Keratinocyte (primary cell): ENCODE results near the gene ABCA8. TPM values are rescaled to one million over a fixed set of nuclear protein-coding genes. Genes with fewer than 3 reads are reported as not detected.

Experiments
- DNase-seq: peaks from one replicate; pipeline ENCODE4 v3.0.0-alpha.2; 2011; ENCODE audit warnings: low read depth, missing footprints, low spot score
- FAIRE-seq: peaks from 2 replicates; lab custom pipeline; 2011; peaks lifted over from hg19 to GRCh38; lab: Jason Lieb, UNC
- H2AFZ ChIP-seq: 2 replicates; pipeline ENCODE4 v1.6.0; 2012; ENCODE audit warnings: low read length, control low read depth, inconsistent platforms; ENCODE audit not compliant: control insufficient read depth
- H3K27ac ChIP-seq: 2 replicates; pipeline ENCODE4 v1.5.1; 2011; ENCODE audit warnings: low read length; ENCODE audit not compliant: control insufficient read depth, insufficient read depth
- H3K27me3 ChIP-seq: 3 replicates; pipeline ENCODE4 v1.6.0; 2011; ENCODE audit warnings: low read length; ENCODE audit not compliant: control insufficient read depth, insufficient read depth; ENCODE audit errors: extremely low read depth
- H3K36me3 ChIP-seq, 2 experiments: 2 replicates in 1 of 2; 3 replicates in 1 of 2; pipeline ENCODE4 v1.5.1; 2011; ENCODE audit warnings: low read length in 2 of 2, mild to moderate bottlenecking in 1 of 2; ENCODE audit not compliant: control insufficient read depth in 2 of 2, insufficient read depth in 2 of 2; ENCODE audit errors: extremely low read depth in 1 of 2
- H3K4me1 ChIP-seq: 3 replicates; pipeline ENCODE4 v1.5.1; 2011; ENCODE audit warnings: low read length; ENCODE audit not compliant: control insufficient read depth, insufficient read depth; ENCODE audit errors: extremely low read depth
- H3K4me2 ChIP-seq: 3 replicates; pipeline ENCODE4 v1.6.0; 2011; ENCODE audit warnings: low read depth, low read length; ENCODE audit not compliant: control insufficient read depth, insufficient read depth; ENCODE audit errors: extremely low read depth
- H3K4me3 ChIP-seq, 3 experiments: fragments of 200-600 bp in 1 of 3; sonication (generic) in 1 of 3; 2 replicates in 2 of 3; 3 replicates in 1 of 3; pipeline ENCODE4 v1.5.1; 2011 to 2016; ENCODE audit warnings: low read length in 3 of 3, mild to moderate bottlenecking in 3 of 3, control low read depth in 2 of 3, inconsistent platforms in 1 of 3, low read depth in 1 of 3, mixed read lengths in 1 of 3, mixed run types in 1 of 3, moderate library complexity in 1 of 3; ENCODE audit not compliant: control insufficient read depth in 2 of 3, insufficient read depth in 2 of 3; ENCODE audit errors: extremely low read depth in 1 of 3
- H3K79me2 ChIP-seq: 2 replicates; pipeline ENCODE4 v1.6.0; 2012; ENCODE audit warnings: low read length; ENCODE audit not compliant: control insufficient read depth, insufficient read depth
- H3K9ac ChIP-seq: 3 replicates; pipeline ENCODE4 v1.6.0; 2011; ENCODE audit warnings: low read length; ENCODE audit not compliant: control insufficient read depth, insufficient read depth; ENCODE audit errors: extremely low read depth
- H3K9me1 ChIP-seq: 3 replicates; pipeline ENCODE4 v1.6.0; 2011; ENCODE audit warnings: low read length; ENCODE audit not compliant: control insufficient read depth, insufficient read depth; ENCODE audit errors: extremely low read depth
- H3K9me3 ChIP-seq: 2 replicates; pipeline ENCODE4 v1.5.1; 2012; ENCODE audit warnings: low read depth, low read length; ENCODE audit not compliant: control insufficient read depth
- H4K20me1 ChIP-seq: 3 replicates; pipeline ENCODE4 v1.6.0; 2011; ENCODE audit warnings: low read length; ENCODE audit not compliant: control insufficient read depth, insufficient read depth; ENCODE audit errors: extremely low read depth
- EZH2 ChIP-seq: IDR thresholded peaks from one replicate; pipeline ENCODE4 v1.6.1; 2012; ENCODE audit warnings: inconsistent platforms, mild to moderate bottlenecking, low read length, moderate library complexity
- dilution Hi-C: fragments of 300-500 bp; cut with MboI; formaldehyde crosslinking; loops from one replicate; pipeline ENCODE4 v1.7.0; 2020; ENCODE audit warnings: low sequenced_read_pairs; ENCODE audit not compliant: extremely low pct_ligation_motif_present
- polyA plus RNA-seq, 5 experiments: library from polyadenylated mRNA; depleted of rRNA in 3 of 5; stranded (reverse) in 3 of 5; stranded (forward) in 1 of 5; unstranded in 1 of 5; fragments of >200 nt; gene quantifications; 1 replicate in 1 of 5; 2 replicates in 3 of 5; 3 replicates in 1 of 5; pipeline versions ENCODE4 v1.2.1 to v1.2.3, GENCODE V29; 2011 to 2012; ENCODE audit warnings: missing spikeins in 2 of 5, low read depth in 1 of 5, low replicate concordance in 1 of 5
- TF ChIP-seq, protein P1 (sequence below), 3 experiments: IDR thresholded peaks in 1 of 3; conservative IDR thresholded peaks in 1 of 3; optimal IDR thresholded peaks in 1 of 3; 2 replicates in 2 of 3; 3 replicates in 1 of 3; pipeline versions ENCODE3 to v1.5.1; 2011; ENCODE audit warnings: low read length in 3 of 3, mild to moderate bottlenecking in 3 of 3, moderate library complexity in 2 of 3, control low read depth in 1 of 3, inconsistent platforms in 1 of 3; ENCODE audit not compliant: insufficient read depth in 2 of 3; ENCODE audit errors: extremely low read depth in 1 of 3

Gene ABCA8
- polyA plus RNA-seq, 1 donor (not counting 4 experiments of a cell fraction or from before 2014, with no cell fraction given) = 0.01 TPM

DNA sequence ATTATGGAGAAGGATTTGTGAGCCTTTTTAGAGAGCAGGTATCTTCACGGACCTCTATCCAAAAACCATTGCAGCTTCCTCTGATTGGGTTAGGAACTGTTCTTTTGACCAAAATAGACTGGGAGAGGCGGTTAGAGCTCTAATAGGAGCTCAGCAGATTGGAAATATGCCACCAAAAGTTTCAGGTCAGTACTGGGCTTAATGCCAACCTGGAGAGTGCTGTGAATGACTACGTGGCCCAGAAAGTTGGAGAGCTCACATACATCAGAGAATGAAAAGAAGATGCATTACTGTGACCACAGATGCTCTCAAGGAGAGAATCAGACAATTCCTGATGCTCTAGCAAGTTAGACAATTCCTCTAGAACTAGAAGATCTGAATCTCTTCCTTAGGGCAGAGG is 86.5 kb downstream of the ABCA8 start:
- no peak for FAIRE-seq
- DNase-seq = no peak
- dilution Hi-C loops = no loop called here
- Histone ChIP-seq H3K9me1 (no peaks in the 10 kb centered on the region), H3K27me3 (no peaks in the 10 kb centered on the region), H3K4me3 (no peak overlapping the region), H3K4me1 (no peaks in the 10 kb centered on the region), H3K27ac (no peak overlapping the region), H3K9ac (no peak overlapping the region), H3K79me2 (no peaks in the 10 kb centered on the region), H3K36me3 (no peaks in the 10 kb centered on the region), H3K9me3 (no peaks in the 10 kb centered on the region), H2AFZ (no peak overlapping the region), H4K20me1 (no peaks in the 10 kb centered on the region), H3K4me2 (no peak overlapping the region)
- no peak for TF ChIP-seq EZH2
- TF ChIP-seq, protein P1, sequence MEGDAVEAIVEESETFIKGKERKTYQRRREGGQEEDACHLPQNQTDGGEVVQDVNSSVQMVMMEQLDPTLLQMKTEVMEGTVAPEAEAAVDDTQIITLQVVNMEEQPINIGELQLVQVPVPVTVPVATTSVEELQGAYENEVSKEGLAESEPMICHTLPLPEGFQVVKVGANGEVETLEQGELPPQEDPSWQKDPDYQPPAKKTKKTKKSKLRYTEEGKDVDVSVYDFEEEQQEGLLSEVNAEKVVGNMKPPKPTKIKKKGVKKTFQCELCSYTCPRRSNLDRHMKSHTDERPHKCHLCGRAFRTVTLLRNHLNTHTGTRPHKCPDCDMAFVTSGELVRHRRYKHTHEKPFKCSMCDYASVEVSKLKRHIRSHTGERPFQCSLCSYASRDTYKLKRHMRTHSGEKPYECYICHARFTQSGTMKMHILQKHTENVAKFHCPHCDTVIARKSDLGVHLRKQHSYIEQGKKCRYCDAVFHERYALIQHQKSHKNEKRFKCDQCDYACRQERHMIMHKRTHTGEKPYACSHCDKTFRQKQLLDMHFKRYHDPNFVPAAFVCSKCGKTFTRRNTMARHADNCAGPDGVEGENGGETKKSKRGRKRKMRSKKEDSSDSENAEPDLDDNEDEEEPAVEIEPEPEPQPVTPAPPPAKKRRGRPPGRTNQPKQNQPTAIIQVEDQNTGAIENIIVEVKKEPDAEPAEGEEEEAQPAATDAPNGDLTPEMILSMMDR (optimal IDR thresholded peaks at IDR 0.05 in 1 of 3, IDR thresholded peaks at IDR 0.05 in 1 of 3, conservative IDR thresholded peaks at IDR 0.05 in 1 of 3; ENCODE audit: extremely low read depth in 1 of 3, insufficient read depth in 2 of 3, low read length in 3 of 3) = no peak

DNA sequence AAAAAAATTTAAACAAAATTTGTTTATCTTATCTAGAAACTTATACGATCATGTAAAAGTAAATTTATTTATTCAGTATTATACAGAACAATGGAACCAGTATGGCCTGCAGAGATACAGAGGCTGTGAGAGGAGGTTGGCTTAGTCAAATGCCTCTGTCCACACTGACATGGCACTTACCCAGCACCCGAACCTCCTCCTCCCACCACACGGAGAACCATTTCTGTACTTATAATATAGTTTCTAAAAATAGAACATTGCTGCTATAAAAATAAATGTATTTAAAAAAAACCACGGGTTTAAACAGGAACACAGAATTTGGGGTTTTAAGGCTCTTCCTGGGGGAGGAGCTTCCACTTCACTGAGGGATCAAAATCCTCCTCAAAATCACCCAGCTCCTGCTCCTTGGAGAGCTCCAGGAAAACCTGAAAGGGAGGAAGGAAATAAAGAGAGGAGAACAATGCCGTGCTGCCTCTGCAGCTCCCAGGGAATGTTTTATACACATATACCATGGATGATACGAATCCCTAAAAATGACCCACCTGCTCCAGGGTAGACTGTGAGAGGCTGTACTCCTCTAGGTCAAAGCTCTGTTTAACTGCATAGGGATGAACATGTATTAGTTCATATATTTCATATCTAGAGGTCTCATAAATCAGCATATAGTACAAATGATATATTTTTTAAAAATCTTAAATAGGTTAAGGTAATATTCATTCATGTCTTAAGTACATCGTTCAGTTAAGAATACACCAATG is 87.3 kb downstream of the ABCA8 start:
- Histone ChIP-seq H3K4me2 (no peak overlapping the region), H3K4me3 (no peak overlapping the region), H3K79me2 (no peaks in the 10 kb centered on the region), H3K9ac (no peak overlapping the region), H3K36me3 (no peaks in the 10 kb centered on the region), H3K27ac (no peak overlapping the region), H4K20me1 (no peaks in the 10 kb centered on the region), H2AFZ (no peak overlapping the region), H3K4me1 (no peaks in the 10 kb centered on the region), H3K27me3 (no peaks in the 10 kb centered on the region), H3K9me1 (no peaks in the 10 kb centered on the region), H3K9me3 (no peaks in the 10 kb centered on the region)
- DNase-seq (no peak), FAIRE-seq (no peak)
- TF ChIP-seq, protein P1 (optimal IDR thresholded peaks at IDR 0.05 in 1 of 3, IDR thresholded peaks at IDR 0.05 in 1 of 3, conservative IDR thresholded peaks at IDR 0.05 in 1 of 3; ENCODE audit: extremely low read depth in 1 of 3, insufficient read depth in 2 of 3, low read length in 3 of 3) = no peak
- no peak for TF ChIP-seq EZH2
- dilution Hi-C loops = no loop called here
